K562 (cell line): ENCODE results near the gene PAN2. TPM values are rescaled to one million over a fixed set of nuclear protein-coding genes. Genes with fewer than 3 reads are reported as not detected.

Experiments
- CHD4 ChIP-seq: fragments of 200-600 bp; sonication (generic); IDR thresholded peaks from 3 replicates; pipeline ENCODE4 v1.6.1; 2012; ENCODE audit warnings: low read depth, mild to moderate bottlenecking, mixed read lengths, low read length, inconsistent platforms; ENCODE audit not compliant: insufficient read depth, insufficient replicate concordance, poor library complexity, severe bottlenecking
- MTA2 ChIP-seq: fragments of 450-650 bp; IDR thresholded peaks from 2 replicates; pipeline ENCODE4 v1.6.1; 2016; ENCODE audit warnings: low read depth
- SRSF9 ChIP-seq: fragments of 200-400 bp; formaldehyde crosslinking; IDR thresholded peaks from 2 replicates; pipeline ENCODE4 v1.6.1; 2017; ENCODE audit warnings: low read depth, low read length, borderline replicate concordance
- ZBTB17 ChIP-seq: fragments of 450-650 bp; formaldehyde crosslinking; IDR thresholded peaks from 2 replicates; pipeline ENCODE4 v1.4.0; 2020; ENCODE audit warnings: mild to moderate bottlenecking
- ZNF511 ChIP-seq: sonication (generic); formaldehyde crosslinking; IDR thresholded peaks from 2 replicates; pipeline ENCODE4 v1.8.0; 2022; ENCODE audit warnings: mild to moderate bottlenecking, missing genetic modification reagents
- ZNF76 ChIP-seq: fragments of 250-450 bp; sonication (Bioruptor Pico); IDR thresholded peaks from 2 replicates; pipeline ENCODE4 v1.4.0; 2020; ENCODE audit warnings: mild to moderate bottlenecking, moderate library complexity, borderline replicate concordance
- polyA plus RNA-seq, 8 experiments: library from polyadenylated mRNA; depleted of rRNA in 4 of 8; stranded (reverse) in 5 of 8; unstranded in 3 of 8; fragments of >200 nt; fragmentation: Nextera tagmentation in 2 of 8; fragmentation: Illumina TruSeq in 1 of 8; extraction: Ambion mirVana in 2 of 8; extraction: Trizol in 1 of 8; gene quantifications; 2 replicates each; pipeline versions ENCODE4 v1.2.1 to v1.2.3, GENCODE V29; 2011 to 2014; ENCODE audit warnings: inconsistent platforms in 1 of 8, missing spikeins in 1 of 8
- total RNA-seq, 7 experiments: library from RNA; depleted of rRNA in 6 of 7; stranded (reverse); fragments of >200 nt in 6 of 7; fragmentation: Illumina TruSeq in 2 of 7; extraction: Trizol in 2 of 7; gene quantifications; 2 replicates each; pipeline versions ENCODE4 v1.2.1 to v1.2.3, GENCODE V29; 2011 to 2021; ENCODE audit warnings: low replicate concordance in 1 of 7
- TF ChIP-seq, protein P1 (sequence below): sonication (generic); formaldehyde crosslinking; IDR thresholded peaks from 2 replicates; pipeline ENCODE4 v1.8.0; 2022; ENCODE audit warnings: mild to moderate bottlenecking, low read depth, missing genetic modification reagents
- TF ChIP-seq, protein P2 (sequence below): sonication (generic); formaldehyde crosslinking; IDR thresholded peaks from 2 replicates; pipeline ENCODE4 v1.5.0; 2020; ENCODE audit warnings: missing genetic modification reagents

The PAN2 gene
- total and polyA plus RNA-seq, 9 of the 15 experiments (the other 6 are each of a cell fraction or from before 2014, with no cell fraction given): 15.0 to 66.1 (median 25.9) TPM

- TF ChIP-seq, protein P1, sequence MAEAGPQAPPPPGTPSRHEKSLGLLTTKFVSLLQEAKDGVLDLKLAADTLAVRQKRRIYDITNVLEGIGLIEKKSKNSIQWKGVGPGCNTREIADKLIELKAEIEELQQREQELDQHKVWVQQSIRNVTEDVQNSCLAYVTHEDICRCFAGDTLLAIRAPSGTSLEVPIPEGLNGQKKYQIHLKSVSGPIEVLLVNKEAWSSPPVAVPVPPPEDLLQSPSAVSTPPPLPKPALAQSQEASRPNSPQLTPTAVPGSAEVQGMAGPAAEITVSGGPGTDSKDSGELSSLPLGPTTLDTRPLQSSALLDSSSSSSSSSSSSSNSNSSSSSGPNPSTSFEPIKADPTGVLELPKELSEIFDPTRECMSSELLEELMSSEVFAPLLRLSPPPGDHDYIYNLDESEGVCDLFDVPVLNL: no peak
- TF ChIP-seq SRSF9 (no peak), ZBTB17 (CRISPR knock-in tag) (no peak), ZNF76 (CRISPR knock-in tag) (no peak), CHD4 (no peak), MTA2 (no peak), ZNF511 (CRISPR knock-in tag) (no peak)
- TF ChIP-seq, protein P2, sequence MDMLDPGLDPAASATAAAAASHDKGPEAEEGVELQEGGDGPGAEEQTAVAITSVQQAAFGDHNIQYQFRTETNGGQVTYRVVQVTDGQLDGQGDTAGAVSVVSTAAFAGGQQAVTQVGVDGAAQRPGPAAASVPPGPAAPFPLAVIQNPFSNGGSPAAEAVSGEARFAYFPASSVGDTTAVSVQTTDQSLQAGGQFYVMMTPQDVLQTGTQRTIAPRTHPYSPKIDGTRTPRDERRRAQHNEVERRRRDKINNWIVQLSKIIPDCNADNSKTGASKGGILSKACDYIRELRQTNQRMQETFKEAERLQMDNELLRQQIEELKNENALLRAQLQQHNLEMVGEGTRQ (CRISPR knock-in tag): no peak
- TF ChIP-seq, all 486 proteins: peak for 0
Measured at GRCh38 chr12:56374726-56375597, 41.2 kb upstream of the PAN2 start (continued).
